Measurements from ENCODE around the gene MPV17L. TPM values are rescaled to one million over a fixed set of nuclear protein-coding genes. Genes with fewer than 3 reads are reported as not detected.
"Not testable (repeated sequence)": the region's sequence is repeated elsewhere in the genome, so short reads cannot be mapped to it uniquely, and the experiment has no call there.

Gene MPV17L
- polyA plus RNA-seq, 2 of the 4 experiments (the other 2 are of a cell fraction) = 3.7 to 5.8 TPM

- Histone ChIP-seq H3K4me3 (no peak overlapping the region), H3K4me2 (no peak overlapping the region), H3K27ac (no peak overlapping the region), H3K9me3 (no peaks in the 10 kb centered on the region), H3K4me1 (no peaks in the 10 kb centered on the region)
- POLR2A ChIA-PET = no interaction called here
- FAIRE-seq = no peak
- DNase-seq (ENCODE audit: low read depth in 1 of 2, low spot score in 1 of 2) = peak in 1 of 2 experiments; percentile 23
- ATAC-seq = no peak; a peak in 1 of 6 replicates
- no peak for TF ChIP-seq KDM1A (IDR thresholded peaks at IDR 0.05; ENCODE audit: low read depth)
- no peak for TF ChIP-seq NPAS2 (CRISPR knock-in tag; IDR thresholded peaks at IDR 0.05; ENCODE audit: borderline replicate concordance)
- no peak for TF ChIP-seq HMGXB4 (CRISPR knock-in tag; IDR thresholded peaks at IDR 0.05; ENCODE audit: borderline replicate concordance)
- no peak for TF ChIP-seq MAFK (IDR thresholded peaks at IDR 0.05; ENCODE audit: partially characterized antibody)
- TF ChIP-seq FOXS1 (CRISPR knock-in tag; IDR thresholded peaks at IDR 0.05) = no peak
- TF ChIP-seq PHF8 (IDR thresholded peaks at IDR 0.05; ENCODE audit: borderline replicate concordance, low read depth) = no peak
- TF ChIP-seq ZNF302 (CRISPR knock-in tag; IDR thresholded peaks at IDR 0.05) = no peak
- no peak for TF ChIP-seq CHD2 (IDR thresholded peaks at IDR 0.05; ENCODE audit: low read length, partially characterized antibody)
- no peak for TF ChIP-seq RCOR1 (IDR thresholded peaks at IDR 0.05; ENCODE audit: low read depth, low read length)
- no peak for TF ChIP-seq EHF (CRISPR knock-in tag; IDR thresholded peaks at IDR 0.05)
- TF ChIP-seq E2F6 (IDR thresholded peaks at IDR 0.05; ENCODE audit: borderline replicate concordance, low read depth) = no peak
- no peak for TF ChIP-seq RARB (CRISPR knock-in tag; IDR thresholded peaks at IDR 0.05)
- no peak for TF ChIP-seq NFE2L2 (conservative IDR thresholded peaks at IDR 0.05; ENCODE audit: low read length)
- TF ChIP-seq CHD4 (IDR thresholded peaks at IDR 0.05; ENCODE audit: borderline replicate concordance) = no peak
- TF ChIP-seq MYC (IDR thresholded peaks at IDR 0.05; ENCODE audit: borderline replicate concordance, low read length) = no peak
- CTCF ChIA-PET = interaction anchor here (0.8 kb wide), 1 partner anchor 238 kb away, joined by 3 read pairs; the partner anchor contains the start of gene MARF1
- 67% methylated on average over 4 of the region's 4 CpGs for WGBS (ENCODE audit: missing lambda C conversion rate)
Observed at GRCh38 chr16:15404792-15405191, 9.2 kb downstream of the MPV17L start.

GRCh38 chr16:15407756-15408155, 12.2 kb downstream of the MPV17L start:
- CTCF ChIA-PET = interaction anchor here (1.3 kb wide), 1 partner anchor 9 kb away, joined by 5 read pairs; no protein-coding TSS in a partner anchor

GRCh38 chr16:15409476-15409875, 13.9 kb downstream of the MPV17L start:
- H3K4me2 ChIP-seq; H3K4me3 ChIP-seq; H3K27ac ChIP-seq; H3K9me3 ChIP-seq; H3K4me1 ChIP-seq; ATAC-seq; DNase-seq (ENCODE audit: low read depth in 1 of 2, low spot score in 1 of 2); POLR2A ChIA-PET; FAIRE-seq; CTCF ChIA-PET: not testable (repeated sequence)
- 96% methylated on average over 6 of the region's 6 CpGs for WGBS (ENCODE audit: missing lambda C conversion rate)

More at GRCh38 chr16:15407756-15408155, 12.2 kb downstream of the MPV17L start:
- H3K4me2 ChIP-seq; DNase-seq (ENCODE audit: low read depth in 1 of 2, low spot score in 1 of 2); FAIRE-seq; H3K27ac ChIP-seq; H3K4me3 ChIP-seq; POLR2A ChIA-PET; H3K4me1 ChIP-seq; H3K9me3 ChIP-seq; ATAC-seq: not testable (repeated sequence)
- 80% methylated on average over 4 of the region's 4 CpGs for WGBS (ENCODE audit: missing lambda C conversion rate)

GRCh38 chr16:15415511-15415985, 20.0 kb downstream of the MPV17L start:
- peak overlapping the region in 1 of 2 experiments; percentile 48; a peak in 1 of 6 replicates for H3K27ac ChIP-seq
- ATAC-seq = no peak
- no peak for DNase-seq (ENCODE audit: low read depth in 1 of 2, low spot score in 1 of 2)
- WGBS (ENCODE audit: missing lambda C conversion rate) = 7% methylated on average over 3 of the region's 3 CpGs
- ChIA-PET POLR2A (no interaction called here), CTCF (interaction anchor here (4.8 kb wide), 1 partner anchor 11 kb away, joined by 25 read pairs; no protein-coding TSS in a partner anchor)
- no peaks in the 10 kb centered on the region for H3K9me3 ChIP-seq
- peak; percentile 15 for TF ChIP-seq MAFK (IDR thresholded peaks at IDR 0.05; ENCODE audit: partially characterized antibody)
- TF ChIP-seq HEYL (CRISPR knock-in tag; IDR thresholded peaks at IDR 0.05) = no peak
- 0 out of 2 replicates have a peak, but pooled peaks have one; percentile 9 for TF ChIP-seq FOSL2 (IDR thresholded peaks at IDR 0.05)
- TF ChIP-seq FOSL2 (CRISPR knock-in tag; IDR thresholded peaks at IDR 0.05) = no peak
- FAIRE-seq = no peak
- H3K4me3 ChIP-seq = no peak overlapping the region
- peak overlapping the region; percentile 56 for H3K4me2 ChIP-seq
- peaks cover 19% of the 10 kb centered on the region; the same call in 2 of the 3 replicates for H3K4me1 ChIP-seq

Measured in A549 (cell line).